Kidney glomerular epithelial cell (primary cell): Measurements from ENCODE around the gene CHCHD10.

Experiments used
- DNase-seq: peaks from one replicate; lab custom pipeline; 2025; lab: John Stamatoyannopoulos, UW

CHCHD10 gene

GRCh38 chr22:23772649-23773473 is 5.1 kb upstream of the CHCHD10 start, which contains the start of gene MMP11:
Gene MMP11 (plus strand): TSS chr22:23772849. CDS start chr22:23772871, 22 bp downstream.
- no peak for DNase-seq

GRCh38 chr22:23772315-23772648 is 4.5 kb upstream of the CHCHD10 start:
- no peak for DNase-seq

- no peak for DNase-seq
Measured at GRCh38 chr22:23769321-23769965, 1.7 kb upstream of the CHCHD10 start.

- DNase-seq = no peak
Measured at GRCh38 chr22:23767303-23767672, 484 bp downstream of the CHCHD10 start.

GRCh38 chr22:23764899-23765881 is 2.6 kb downstream of the CHCHD10 start:
- DNase-seq = no peak

- no peak for DNase-seq
Measured at GRCh38 chr22:23763954-23764353, 3.8 kb downstream of the CHCHD10 start.

GRCh38 chr22:23763579-23763945 is 4.2 kb downstream of the CHCHD10 start:
- no peak for DNase-seq

- no peak for DNase-seq
Measured at GRCh38 chr22:23762842-23763578, 4.8 kb downstream of the CHCHD10 start, which contains the start of gene C22orf15. Gene C22orf15 (plus strand): TSS chr22:23762990. CDS start chr22:23763307, 317 bp downstream.

GRCh38 chr22:23760056-23760455 is 7.7 kb downstream of the CHCHD10 start:
- no peak for DNase-seq

GRCh38 chr22:23759566-23759965 is 8.2 kb downstream of the CHCHD10 start:
- DNase-seq = no peak

GRCh38 chr22:23756891-23757290 is 10.9 kb downstream of the CHCHD10 start:
- DNase-seq = no peak

- no peak for DNase-seq
Measured at GRCh38 chr22:23755711-23756110, 12.1 kb downstream of the CHCHD10 start.

- DNase-seq = no peak
Measured at GRCh38 chr22:23754980-23755636, 12.7 kb downstream of the CHCHD10 start.

- no peak for DNase-seq
Measured at GRCh38 chr22:23754220-23754919, 13.4 kb downstream of the CHCHD10 start, which contains the start of gene VPREB3. Gene VPREB3 (minus strand): TSS chr22:23754425. CDS start chr22:23754363, 62 bp downstream.

GRCh38 chr22:23753385-23753784 is 14.4 kb downstream of the CHCHD10 start:
- no peak for DNase-seq

- no peak for DNase-seq
Measured at GRCh38 chr22:23752750-23753149, 15.0 kb downstream of the CHCHD10 start.

- DNase-seq = no peak
Measured at GRCh38 chr22:23752090-23752691, 15.6 kb downstream of the CHCHD10 start.

GRCh38 chr22:23751441-23751996 is 16.3 kb downstream of the CHCHD10 start:
- no peak for DNase-seq

GRCh38 chr22:23750714-23751440 is 16.9 kb downstream of the CHCHD10 start, which contains the start of gene ZNF70:
Gene ZNF70 (minus strand): TSS chr22:23751112. CDS start chr22:23745140, 5,972 bp downstream.
- peak; percentile 52 for DNase-seq
